ENCODE results near the gene NDUFS5.
"Not testable (repeated sequence)": the region's sequence is repeated elsewhere in the genome, so short reads cannot be mapped to it uniquely, and the experiment has no call there.

NDUFS5 gene

DNA sequence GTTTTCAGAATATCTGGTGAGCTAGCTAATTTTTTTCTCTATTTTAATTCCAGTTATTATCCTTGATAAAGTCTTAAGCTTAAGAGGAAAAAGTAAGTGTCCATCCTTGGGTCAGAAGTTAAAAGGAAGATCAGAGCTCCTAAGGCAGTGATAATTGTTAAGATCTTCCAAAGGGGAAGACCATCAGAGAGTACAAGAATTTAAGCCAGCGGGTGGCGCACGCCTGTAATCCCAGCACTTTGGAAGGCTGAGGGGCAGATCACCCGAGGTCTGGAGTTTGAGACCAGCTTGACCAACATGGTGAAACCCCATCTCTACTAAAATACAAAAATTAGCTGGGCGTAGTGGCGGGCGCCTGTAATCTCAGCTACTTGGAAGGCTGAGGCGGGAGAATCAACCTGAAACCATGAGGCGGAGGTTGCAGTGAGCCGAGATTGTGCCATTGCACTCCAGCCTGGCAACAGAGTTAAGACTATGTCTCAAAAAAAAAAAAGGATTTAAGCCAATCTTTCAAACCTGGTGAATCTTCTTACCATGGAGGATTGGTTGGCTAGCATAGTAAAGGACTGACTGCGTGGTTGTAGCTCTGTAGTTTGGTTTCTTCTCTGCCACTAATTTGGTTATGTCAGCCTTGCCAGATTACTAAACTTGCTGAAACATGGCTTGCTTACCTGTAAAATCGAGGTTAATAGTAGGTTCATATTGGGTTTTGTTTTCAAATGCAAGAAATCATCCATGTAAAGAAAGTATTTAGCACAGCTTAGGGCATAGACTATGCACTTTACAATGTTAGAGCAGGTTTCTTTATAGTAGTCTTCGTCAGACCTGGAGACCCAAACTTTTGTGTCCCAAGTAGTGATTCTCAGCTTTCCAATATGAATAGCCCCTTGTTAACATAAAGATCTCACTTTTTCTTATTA lies 19.2 kb upstream of the NDUFS5 start:
- Histone ChIP-seq H3K9me2 (replicated peaks; ENCODE audit: control insufficient read depth, low read length) (no peaks in the 10 kb centered on the region), H3K4me3 (ENCODE audit: low read length) (no peak overlapping the region), H3K4me2 (ENCODE audit: low read length) (no peak overlapping the region), H3K27me3 (ENCODE audit: control insufficient read depth, low read length) (no peaks in the 10 kb centered on the region), H3F3A (ENCODE audit: control insufficient read depth, insufficient read depth) (peaks cover 6% of the 10 kb centered on the region; the same call in 1 of the 2 replicates), H3K9me3 (ENCODE audit: control insufficient read depth, insufficient read depth, low read length) (no peaks in the 10 kb centered on the region), H3K36me3 (ENCODE audit: control insufficient read depth, low read length) (peaks cover 56% of the 10 kb centered on the region), H3K79me2 (ENCODE audit: control insufficient read depth, low read length) (no peaks in the 10 kb centered on the region), H3K27ac (ENCODE audit: low read depth, low read length) (no peak overlapping the region), H3K4me1 (ENCODE audit: control insufficient read depth, low read length) (no peaks in the 10 kb centered on the region), H4K20me1 (ENCODE audit: control insufficient read depth, insufficient read depth, low read depth, low read length) (no peaks in the 10 kb centered on the region)
- TF ChIP-seq EZH2phosphoT487 (IDR thresholded peaks at IDR 0.05; ENCODE audit: borderline replicate concordance, low read length) = no peak
- TF ChIP-seq, protein P1, sequence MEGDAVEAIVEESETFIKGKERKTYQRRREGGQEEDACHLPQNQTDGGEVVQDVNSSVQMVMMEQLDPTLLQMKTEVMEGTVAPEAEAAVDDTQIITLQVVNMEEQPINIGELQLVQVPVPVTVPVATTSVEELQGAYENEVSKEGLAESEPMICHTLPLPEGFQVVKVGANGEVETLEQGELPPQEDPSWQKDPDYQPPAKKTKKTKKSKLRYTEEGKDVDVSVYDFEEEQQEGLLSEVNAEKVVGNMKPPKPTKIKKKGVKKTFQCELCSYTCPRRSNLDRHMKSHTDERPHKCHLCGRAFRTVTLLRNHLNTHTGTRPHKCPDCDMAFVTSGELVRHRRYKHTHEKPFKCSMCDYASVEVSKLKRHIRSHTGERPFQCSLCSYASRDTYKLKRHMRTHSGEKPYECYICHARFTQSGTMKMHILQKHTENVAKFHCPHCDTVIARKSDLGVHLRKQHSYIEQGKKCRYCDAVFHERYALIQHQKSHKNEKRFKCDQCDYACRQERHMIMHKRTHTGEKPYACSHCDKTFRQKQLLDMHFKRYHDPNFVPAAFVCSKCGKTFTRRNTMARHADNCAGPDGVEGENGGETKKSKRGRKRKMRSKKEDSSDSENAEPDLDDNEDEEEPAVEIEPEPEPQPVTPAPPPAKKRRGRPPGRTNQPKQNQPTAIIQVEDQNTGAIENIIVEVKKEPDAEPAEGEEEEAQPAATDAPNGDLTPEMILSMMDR (IDR thresholded peaks at IDR 0.05; ENCODE audit: low read depth, low read length, poor library complexity, severe bottlenecking) = no peak

DNA sequence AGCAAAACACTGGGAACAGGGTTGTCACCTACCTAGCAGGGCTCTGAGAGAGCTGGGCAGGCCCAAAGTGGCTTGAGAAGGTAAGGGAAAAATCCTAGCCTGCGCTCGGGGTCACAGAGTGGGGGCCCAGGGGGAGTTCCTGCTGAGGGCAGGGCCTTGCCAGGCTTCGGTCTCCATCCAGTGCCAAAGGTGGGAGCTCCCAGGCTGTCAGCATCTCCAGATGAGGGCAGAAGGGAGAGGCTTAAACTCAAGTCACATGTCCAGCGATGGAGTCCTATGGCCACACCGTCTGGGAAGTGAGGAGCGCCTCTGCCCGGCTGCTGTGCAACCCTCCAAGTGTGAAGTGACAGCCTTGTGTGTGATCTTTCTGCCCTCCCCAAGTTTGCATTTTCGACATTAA lies 11.2 kb upstream of the NDUFS5 start:
- H3K9me3 ChIP-seq (ENCODE audit: control insufficient read depth, insufficient read depth, low read length); H3K9me2 ChIP-seq (replicated peaks; ENCODE audit: control insufficient read depth, low read length); H3K36me3 ChIP-seq (ENCODE audit: control insufficient read depth, low read length); H3K4me3 ChIP-seq (ENCODE audit: low read length); H3F3A ChIP-seq (ENCODE audit: control insufficient read depth, insufficient read depth); H4K20me1 ChIP-seq (ENCODE audit: control insufficient read depth, insufficient read depth, low read depth, low read length); H3K79me2 ChIP-seq (ENCODE audit: control insufficient read depth, low read length); H3K27ac ChIP-seq (ENCODE audit: low read depth, low read length); H3K27me3 ChIP-seq (ENCODE audit: control insufficient read depth, low read length); H3K4me2 ChIP-seq (ENCODE audit: low read length); H3K4me1 ChIP-seq (ENCODE audit: control insufficient read depth, low read length): not testable (repeated sequence)

GRCh38 chr1:39016604-39017171 lies 9.5 kb upstream of the NDUFS5 start:
- TF ChIP-seq EZH2phosphoT487 (IDR thresholded peaks at IDR 0.05; ENCODE audit: borderline replicate concordance, low read length) = no peak
- TF ChIP-seq, protein P1 (IDR thresholded peaks at IDR 0.05; ENCODE audit: low read depth, low read length, poor library complexity, severe bottlenecking) = no peak
- H4K20me1 ChIP-seq (ENCODE audit: control insufficient read depth, insufficient read depth, low read depth, low read length) = no peaks in the 10 kb centered on the region
- no peaks in the 10 kb centered on the region for H3K4me1 ChIP-seq (ENCODE audit: control insufficient read depth, low read length)
- no peaks in the 10 kb centered on the region for H3K9me2 ChIP-seq (replicated peaks; ENCODE audit: control insufficient read depth, low read length)
- H3K9me3 ChIP-seq (ENCODE audit: control insufficient read depth, insufficient read depth, low read length) = no peaks in the 10 kb centered on the region
- H3K36me3 ChIP-seq (ENCODE audit: control insufficient read depth, low read length) = no peaks in the 10 kb centered on the region
- no peak overlapping the region for H3K4me2 ChIP-seq (ENCODE audit: low read length)
- H3K27ac ChIP-seq (ENCODE audit: low read depth, low read length) = no peak overlapping the region
- H3K79me2 ChIP-seq (ENCODE audit: control insufficient read depth, low read length) = no peaks in the 10 kb centered on the region
- H3F3A ChIP-seq (ENCODE audit: control insufficient read depth, insufficient read depth) = no peaks in the 10 kb centered on the region
- H3K4me3 ChIP-seq (ENCODE audit: low read length) = no peak overlapping the region
- no peaks in the 10 kb centered on the region for H3K27me3 ChIP-seq (ENCODE audit: control insufficient read depth, low read length)

DNA sequence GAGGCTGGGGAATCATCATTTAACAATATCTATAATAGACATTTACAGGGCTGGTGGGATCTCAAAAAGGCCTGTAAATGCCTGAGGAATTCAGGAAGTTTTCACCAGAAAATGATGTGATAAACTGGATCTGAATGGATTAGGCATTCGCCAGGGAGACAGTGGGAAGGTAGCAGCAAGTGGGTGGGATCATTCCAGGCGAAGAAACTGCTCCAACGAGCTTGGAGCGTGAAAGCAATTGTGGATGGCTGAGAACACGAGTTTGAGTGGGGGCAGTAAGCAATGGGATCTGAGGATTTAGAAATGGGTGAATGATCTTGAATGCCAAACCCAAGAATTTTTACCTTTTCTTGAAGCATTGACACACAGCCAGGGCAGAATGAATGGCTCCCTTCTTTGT lies 8.9 kb upstream of the NDUFS5 start:
- H4K20me1 ChIP-seq (ENCODE audit: control insufficient read depth, insufficient read depth, low read depth, low read length) = no peaks in the 10 kb centered on the region
- no peaks in the 10 kb centered on the region for H3K36me3 ChIP-seq (ENCODE audit: control insufficient read depth, low read length)
- no peaks in the 10 kb centered on the region for H3K79me2 ChIP-seq (ENCODE audit: control insufficient read depth, low read length)
- H3K4me3 ChIP-seq (ENCODE audit: low read length) = no peak overlapping the region
- TF ChIP-seq, protein P1 (IDR thresholded peaks at IDR 0.05; ENCODE audit: low read depth, low read length, poor library complexity, severe bottlenecking) = no peak
- TF ChIP-seq EZH2phosphoT487 (IDR thresholded peaks at IDR 0.05; ENCODE audit: borderline replicate concordance, low read length) = no peak
- H3K9me3 ChIP-seq (ENCODE audit: control insufficient read depth, insufficient read depth, low read length) = no peaks in the 10 kb centered on the region
- no peaks in the 10 kb centered on the region for H3K4me1 ChIP-seq (ENCODE audit: control insufficient read depth, low read length)
- no peak overlapping the region for H3K27ac ChIP-seq (ENCODE audit: low read depth, low read length)
- H3K4me2 ChIP-seq (ENCODE audit: low read length) = no peak overlapping the region
- no peaks in the 10 kb centered on the region for H3F3A ChIP-seq (ENCODE audit: control insufficient read depth, insufficient read depth)
- H3K27me3 ChIP-seq (ENCODE audit: control insufficient read depth, low read length) = 0 out of 2 replicates have a peak, but pooled peaks cover 3% of the 10 kb centered on the region
- no peaks in the 10 kb centered on the region for H3K9me2 ChIP-seq (replicated peaks; ENCODE audit: control insufficient read depth, low read length)

- H3F3A ChIP-seq (ENCODE audit: control insufficient read depth, insufficient read depth); H3K9me3 ChIP-seq (ENCODE audit: control insufficient read depth, insufficient read depth, low read length); H3K27me3 ChIP-seq (ENCODE audit: control insufficient read depth, low read length); H3K27ac ChIP-seq (ENCODE audit: low read depth, low read length); H3K4me1 ChIP-seq (ENCODE audit: control insufficient read depth, low read length); H3K36me3 ChIP-seq (ENCODE audit: control insufficient read depth, low read length); H3K4me2 ChIP-seq (ENCODE audit: low read length); H3K9me2 ChIP-seq (replicated peaks; ENCODE audit: control insufficient read depth, low read length); H3K79me2 ChIP-seq (ENCODE audit: control insufficient read depth, low read length); H4K20me1 ChIP-seq (ENCODE audit: control insufficient read depth, insufficient read depth, low read depth, low read length); H3K4me3 ChIP-seq (ENCODE audit: low read length): not testable (repeated sequence)
Observed at GRCh38 chr1:39020494-39020893, 5.7 kb upstream of the NDUFS5 start.

All from DOHH2 (cell line).